Hepatocyte (in vitro differentiated cells): ENCODE results near the gene UHRF1.

Source experiments
- EZH2 ChIP-seq: fragments of 200-600 bp; sonication (generic); IDR thresholded peaks from 2 replicates; pipeline ENCODE4 v1.6.1; 2016; ENCODE audit warnings: antibody characterized with exemption, mild to moderate bottlenecking, borderline replicate concordance
- EZH2phosphoT487 ChIP-seq: fragments of 200-600 bp; sonication (generic); IDR thresholded peaks from one replicate; pipeline ENCODE4 v1.6.1; 2018; ENCODE audit warnings: antibody characterized with exemption, mild to moderate bottlenecking, low read depth, moderate library complexity; ENCODE audit not compliant: unreplicated experiment, severe bottlenecking
- TF ChIP-seq, protein P1 (sequence below): fragments of 200-600 bp; sonication (generic); IDR thresholded peaks from 2 replicates; pipeline ENCODE4 v1.5.1; 2016; ENCODE audit warnings: antibody characterized with exemption, mild to moderate bottlenecking; ENCODE audit not compliant: poor library complexity

DNA sequence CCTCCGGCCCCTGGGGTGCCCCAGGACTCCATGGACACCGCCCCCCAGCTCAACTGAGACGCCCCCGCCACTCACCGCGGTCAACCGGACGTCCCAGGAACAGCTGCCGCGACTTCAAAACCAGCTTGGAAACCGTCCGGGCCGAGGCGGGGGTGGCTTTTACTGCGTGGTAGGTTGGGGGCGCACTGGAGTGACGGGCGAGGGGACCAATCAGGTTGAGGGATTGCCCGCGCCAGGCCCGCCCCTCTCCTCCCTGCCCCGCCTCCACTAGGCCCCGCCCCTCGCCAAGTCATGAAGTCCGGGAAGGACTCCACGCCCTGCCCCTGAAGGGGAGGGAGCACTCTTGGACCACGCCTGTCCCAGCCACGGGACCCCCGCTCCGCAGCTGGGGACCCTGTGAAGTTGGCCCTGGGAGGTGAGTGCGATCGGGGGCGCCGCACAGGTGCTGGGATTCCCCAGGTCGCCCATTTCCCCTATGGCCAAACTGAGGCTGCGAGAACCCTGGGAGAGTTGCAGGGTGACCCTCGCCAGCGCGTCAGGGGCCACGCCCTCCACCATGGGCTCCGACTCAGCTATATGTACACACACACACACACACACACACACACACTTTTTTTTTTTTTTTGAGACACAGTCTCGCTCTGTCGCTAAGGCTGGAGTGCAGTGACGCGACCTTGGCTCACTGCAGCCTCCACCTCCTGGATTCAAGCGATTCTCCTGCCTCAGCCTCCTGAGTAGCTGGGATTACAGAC lies 41.6 kb upstream of the UHRF1 start, which contains the start of gene PLIN3:
- TF ChIP-seq, protein P1, sequence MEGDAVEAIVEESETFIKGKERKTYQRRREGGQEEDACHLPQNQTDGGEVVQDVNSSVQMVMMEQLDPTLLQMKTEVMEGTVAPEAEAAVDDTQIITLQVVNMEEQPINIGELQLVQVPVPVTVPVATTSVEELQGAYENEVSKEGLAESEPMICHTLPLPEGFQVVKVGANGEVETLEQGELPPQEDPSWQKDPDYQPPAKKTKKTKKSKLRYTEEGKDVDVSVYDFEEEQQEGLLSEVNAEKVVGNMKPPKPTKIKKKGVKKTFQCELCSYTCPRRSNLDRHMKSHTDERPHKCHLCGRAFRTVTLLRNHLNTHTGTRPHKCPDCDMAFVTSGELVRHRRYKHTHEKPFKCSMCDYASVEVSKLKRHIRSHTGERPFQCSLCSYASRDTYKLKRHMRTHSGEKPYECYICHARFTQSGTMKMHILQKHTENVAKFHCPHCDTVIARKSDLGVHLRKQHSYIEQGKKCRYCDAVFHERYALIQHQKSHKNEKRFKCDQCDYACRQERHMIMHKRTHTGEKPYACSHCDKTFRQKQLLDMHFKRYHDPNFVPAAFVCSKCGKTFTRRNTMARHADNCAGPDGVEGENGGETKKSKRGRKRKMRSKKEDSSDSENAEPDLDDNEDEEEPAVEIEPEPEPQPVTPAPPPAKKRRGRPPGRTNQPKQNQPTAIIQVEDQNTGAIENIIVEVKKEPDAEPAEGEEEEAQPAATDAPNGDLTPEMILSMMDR: no peak
- no peak for TF ChIP-seq EZH2
- no peak for TF ChIP-seq EZH2phosphoT487
